Liver (tissue), 9 donors: ENCODE data around the gene AVPR1B. TPM values are rescaled to one million over a fixed set of nuclear protein-coding genes. Genes with fewer than 3 reads are reported as not detected.
A peak's percentile ranks its signal among the peaks of the same experiment; 100 is the strongest.

Experiments
- DNase-seq: peaks from one replicate; pipeline ENCODE4 v3.0.0-alpha.2; 2017; ENCODE audit warnings: low spot score
- H3K27ac ChIP-seq, 2 donors: one replicate each; pipeline ENCODE4 v1.7.0; 2013; ENCODE audit warnings: inconsistent platforms in 2 of 2, low read length in 2 of 2, control low read depth in 1 of 2, low read depth in 1 of 2, mild to moderate bottlenecking in 1 of 2
- H3K27me3 ChIP-seq, 4 donors: one replicate each; pipeline versions ENCODE4 v1.6.1 to v1.7.0; 2013; ENCODE audit warnings: low read length in 3 of 4, inconsistent platforms in 1 of 4, mild to moderate bottlenecking in 1 of 4, moderate library complexity in 1 of 4; ENCODE audit not compliant: control insufficient read depth in 4 of 4, insufficient read depth in 4 of 4
- H3K36me3 ChIP-seq, 4 donors: one replicate each; pipeline versions ENCODE4 v1.6.1 to v1.7.0; 2013; ENCODE audit warnings: low read length in 3 of 4, mild to moderate bottlenecking in 3 of 4, low read depth in 1 of 4, moderate library complexity in 1 of 4; ENCODE audit not compliant: control insufficient read depth in 4 of 4, insufficient read depth in 3 of 4
- H3K4me1 ChIP-seq, 4 donors: one replicate each; pipeline versions ENCODE4 v1.6.1 to v1.7.0; 2013; ENCODE audit warnings: low read length in 3 of 4, mild to moderate bottlenecking in 3 of 4, moderate library complexity in 1 of 4; ENCODE audit not compliant: control insufficient read depth in 4 of 4, insufficient read depth in 4 of 4
- H3K4me3 ChIP-seq, 3 donors: one replicate each; pipeline versions ENCODE4 v1.6.1 to v1.7.0; 2013; ENCODE audit warnings: low read length in 3 of 3, control low read depth in 1 of 3, low read depth in 1 of 3, mild to moderate bottlenecking in 1 of 3
- H3K9ac ChIP-seq, 2 donors: one replicate each; pipeline ENCODE4 v1.7.0; 2013; ENCODE audit warnings: low read length in 2 of 2, mild to moderate bottlenecking in 2 of 2, moderate library complexity in 2 of 2, control low read depth in 1 of 2, low read depth in 1 of 2
- H3K9me3 ChIP-seq, 4 donors: one replicate each; pipeline versions ENCODE4 v1.6.1 to v1.7.0; 2013; ENCODE audit warnings: low read length in 3 of 4; ENCODE audit not compliant: control insufficient read depth in 4 of 4
- ATF3 ChIP-seq: IDR thresholded peaks from 2 replicates; pipeline ENCODE4 v1.6.1; 2016; ENCODE audit warnings: antibody characterized with exemption
- EGR1 ChIP-seq, 2 donors: IDR thresholded peaks; 2 replicates each; pipeline ENCODE4 v1.6.1; 2016 to 2018; ENCODE audit warnings: antibody characterized with exemption in 2 of 2, low read depth in 2 of 2
- FOXA1 ChIP-seq: IDR thresholded peaks from 2 replicates; pipeline ENCODE4 v1.6.1; 2016; ENCODE audit warnings: antibody characterized with exemption
- FOXA2 ChIP-seq: IDR thresholded peaks from 2 replicates; pipeline ENCODE4 v1.6.1; 2016; ENCODE audit warnings: antibody characterized with exemption
- GABPA ChIP-seq, 2 donors: IDR thresholded peaks in 1 of 2; conservative IDR thresholded peaks in 1 of 2; 2 replicates each; pipeline ENCODE4 v1.6.1; 2016; ENCODE audit warnings: antibody characterized with exemption in 2 of 2, mild to moderate bottlenecking in 1 of 2, moderate library complexity in 1 of 2
- HNF4A ChIP-seq, 2 donors: conservative IDR thresholded peaks; 2 replicates each; pipeline ENCODE4 v1.6.1; 2016; ENCODE audit warnings: antibody characterized with exemption in 2 of 2, mild to moderate bottlenecking in 2 of 2
- HNF4G ChIP-seq: IDR thresholded peaks from 2 replicates; pipeline ENCODE4 v1.6.1; 2016; ENCODE audit warnings: antibody characterized with exemption
- JUND ChIP-seq, 2 donors: IDR thresholded peaks; 2 replicates each; pipeline ENCODE4 v1.6.1; 2016; ENCODE audit warnings: antibody characterized with exemption in 2 of 2
- NR2F2 ChIP-seq: IDR thresholded peaks from 2 replicates; pipeline ENCODE4 v1.6.1; 2016; ENCODE audit warnings: antibody characterized with exemption
- RAD21 ChIP-seq, 2 donors: IDR thresholded peaks; 2 replicates each; pipeline ENCODE4 v1.6.1; 2016; ENCODE audit warnings: antibody characterized with exemption in 2 of 2, mild to moderate bottlenecking in 2 of 2
- RXRA ChIP-seq, 2 donors: IDR thresholded peaks; 2 replicates each; pipeline ENCODE4 v1.6.1; 2017 to 2018; ENCODE audit warnings: antibody characterized with exemption in 2 of 2, mild to moderate bottlenecking in 1 of 2
- SP1 ChIP-seq: IDR thresholded peaks from 2 replicates; pipeline ENCODE4 v1.6.1; 2018; ENCODE audit warnings: antibody characterized with exemption, mild to moderate bottlenecking
- TAF1 ChIP-seq: conservative IDR thresholded peaks from 2 replicates; pipeline ENCODE4 v1.6.1; 2016; ENCODE audit warnings: antibody characterized with exemption, mild to moderate bottlenecking
- YY1 ChIP-seq: IDR thresholded peaks from 2 replicates; pipeline ENCODE4 v1.6.1; 2016; ENCODE audit warnings: antibody characterized with exemption, mild to moderate bottlenecking
- WGBS: extraction: QIAGEN DNeasy Blood & Tissue Kit; methylation state at CpG from one replicate; pipeline ENCODE4 v1.1.7; 2013; 5-methylcytosine and 5-hydroxymethylcytosine counted together
- polyA plus RNA-seq, 2 donors: library from polyadenylated mRNA; stranded (reverse) in 1 of 2; unstranded in 1 of 2; fragments of 200-250 nt in 1 of 2; fragments of >200 nt in 1 of 2; fragmentation: Nextera tagmentation in 1 of 2; extraction: Ambion mirVana in 1 of 2; gene quantifications; one replicate each; pipeline versions ENCODE4 v1.2.1 to v1.2.3, GENCODE V29; 2013 to 2015
- total RNA-seq, 2 donors: library from RNA; depleted of rRNA; stranded (reverse); fragments of >200 nt; gene quantifications; one replicate each; pipeline ENCODE4 v1.2.3, GENCODE V29; 2014
- TF ChIP-seq, protein P1 (sequence below): IDR thresholded peaks from 2 replicates; pipeline ENCODE4 v1.6.1; 2016; ENCODE audit warnings: antibody characterized with exemption, mild to moderate bottlenecking
- TF ChIP-seq, protein P2 (sequence below): IDR thresholded peaks from 2 replicates; pipeline ENCODE4 v1.6.1; 2016; ENCODE audit warnings: antibody characterized with exemption
- TF ChIP-seq, protein P3 (sequence below): IDR thresholded peaks from 2 replicates; pipeline ENCODE4 v1.6.1; 2016; ENCODE audit warnings: antibody characterized with exemption
- TF ChIP-seq, protein P4 (sequence below): fragments of 150-350 bp; IDR thresholded peaks from 2 replicates; pipeline ENCODE4 v1.5.1; 2017; ENCODE audit warnings: improper control_type of control experiment, low read depth, low read length; ENCODE audit not compliant: missing input control
- donor health status: healthy.
- donor health status: healthy.
- donor health status: healthy.
- donor health status: healthy.
- donor health status: healthy.

Gene AVPR1B
- total and polyA plus RNA-seq, 4 donors = not detected

DNA sequence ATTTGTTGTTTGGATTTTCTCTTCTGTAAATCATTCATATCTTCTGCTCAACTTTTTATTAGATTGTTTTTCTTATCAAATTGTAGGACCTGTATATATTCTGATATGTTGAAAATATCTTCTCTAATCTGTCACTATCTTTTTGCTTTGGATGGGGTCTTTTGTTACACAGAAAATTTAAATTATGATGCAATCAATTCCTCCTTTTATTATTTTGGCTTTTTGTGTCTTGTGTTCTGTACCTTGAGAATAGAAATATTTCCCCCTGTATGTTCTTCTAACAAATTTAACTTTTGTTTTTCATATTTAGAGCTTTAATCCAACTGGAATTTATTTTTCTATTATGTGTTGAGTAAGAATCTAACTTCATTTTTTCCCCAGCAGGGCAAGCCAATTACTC is 3.2 kb upstream of the AVPR1B start (continued):
- TF ChIP-seq, protein P1, sequence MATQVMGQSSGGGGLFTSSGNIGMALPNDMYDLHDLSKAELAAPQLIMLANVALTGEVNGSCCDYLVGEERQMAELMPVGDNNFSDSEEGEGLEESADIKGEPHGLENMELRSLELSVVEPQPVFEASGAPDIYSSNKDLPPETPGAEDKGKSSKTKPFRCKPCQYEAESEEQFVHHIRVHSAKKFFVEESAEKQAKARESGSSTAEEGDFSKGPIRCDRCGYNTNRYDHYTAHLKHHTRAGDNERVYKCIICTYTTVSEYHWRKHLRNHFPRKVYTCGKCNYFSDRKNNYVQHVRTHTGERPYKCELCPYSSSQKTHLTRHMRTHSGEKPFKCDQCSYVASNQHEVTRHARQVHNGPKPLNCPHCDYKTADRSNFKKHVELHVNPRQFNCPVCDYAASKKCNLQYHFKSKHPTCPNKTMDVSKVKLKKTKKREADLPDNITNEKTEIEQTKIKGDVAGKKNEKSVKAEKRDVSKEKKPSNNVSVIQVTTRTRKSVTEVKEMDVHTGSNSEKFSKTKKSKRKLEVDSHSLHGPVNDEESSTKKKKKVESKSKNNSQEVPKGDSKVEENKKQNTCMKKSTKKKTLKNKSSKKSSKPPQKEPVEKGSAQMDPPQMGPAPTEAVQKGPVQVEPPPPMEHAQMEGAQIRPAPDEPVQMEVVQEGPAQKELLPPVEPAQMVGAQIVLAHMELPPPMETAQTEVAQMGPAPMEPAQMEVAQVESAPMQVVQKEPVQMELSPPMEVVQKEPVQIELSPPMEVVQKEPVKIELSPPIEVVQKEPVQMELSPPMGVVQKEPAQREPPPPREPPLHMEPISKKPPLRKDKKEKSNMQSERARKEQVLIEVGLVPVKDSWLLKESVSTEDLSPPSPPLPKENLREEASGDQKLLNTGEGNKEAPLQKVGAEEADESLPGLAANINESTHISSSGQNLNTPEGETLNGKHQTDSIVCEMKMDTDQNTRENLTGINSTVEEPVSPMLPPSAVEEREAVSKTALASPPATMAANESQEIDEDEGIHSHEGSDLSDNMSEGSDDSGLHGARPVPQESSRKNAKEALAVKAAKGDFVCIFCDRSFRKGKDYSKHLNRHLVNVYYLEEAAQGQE = no peak
- no peak for TF ChIP-seq FOXA2
- TF ChIP-seq TAF1 = no peak
- no peak for TF ChIP-seq RXRA (IDR thresholded peaks at IDR 0.05)
- no peak for TF ChIP-seq SP1

- Histone ChIP-seq H3K4me3 (peak overlapping the region in 1 of 3 donors; percentile 41), H3K9ac (no peak overlapping the region), H3K4me1 (peaks cover 2 to 32% (median 17%) of the 10 kb centered on the region in 4 donors), H3K27ac (no peak overlapping the region), H3K9me3 (no peaks in the 10 kb centered on the region), H3K27me3 (no peaks in the 10 kb centered on the region), H3K36me3 (no peaks in the 10 kb centered on the region)
- TF ChIP-seq FOXA1 (no peak), GABPA (IDR thresholded peaks at IDR 0.05 in 1 of 2, conservative IDR thresholded peaks at IDR 0.05 in 1 of 2) (no peak), TAF1 (no peak), EGR1 (IDR thresholded peaks at IDR 0.05; ENCODE audit: low read depth in 2 of 2) (no peak), RAD21 (IDR thresholded peaks at IDR 0.05) (no peak), RXRA (IDR thresholded peaks at IDR 0.05) (no peak), FOXA2 (no peak), NR2F2 (no peak), SP1 (no peak), HNF4A (conservative IDR thresholded peaks at IDR 0.05) (no peak), YY1 (no peak), JUND (IDR thresholded peaks at IDR 0.05) (no peak), ATF3 (no peak), HNF4G (no peak)
- TF ChIP-seq, protein P2, sequence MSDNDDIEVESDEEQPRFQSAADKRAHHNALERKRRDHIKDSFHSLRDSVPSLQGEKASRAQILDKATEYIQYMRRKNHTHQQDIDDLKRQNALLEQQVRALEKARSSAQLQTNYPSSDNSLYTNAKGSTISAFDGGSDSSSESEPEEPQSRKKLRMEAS = no peak
- TF ChIP-seq, protein P3, sequence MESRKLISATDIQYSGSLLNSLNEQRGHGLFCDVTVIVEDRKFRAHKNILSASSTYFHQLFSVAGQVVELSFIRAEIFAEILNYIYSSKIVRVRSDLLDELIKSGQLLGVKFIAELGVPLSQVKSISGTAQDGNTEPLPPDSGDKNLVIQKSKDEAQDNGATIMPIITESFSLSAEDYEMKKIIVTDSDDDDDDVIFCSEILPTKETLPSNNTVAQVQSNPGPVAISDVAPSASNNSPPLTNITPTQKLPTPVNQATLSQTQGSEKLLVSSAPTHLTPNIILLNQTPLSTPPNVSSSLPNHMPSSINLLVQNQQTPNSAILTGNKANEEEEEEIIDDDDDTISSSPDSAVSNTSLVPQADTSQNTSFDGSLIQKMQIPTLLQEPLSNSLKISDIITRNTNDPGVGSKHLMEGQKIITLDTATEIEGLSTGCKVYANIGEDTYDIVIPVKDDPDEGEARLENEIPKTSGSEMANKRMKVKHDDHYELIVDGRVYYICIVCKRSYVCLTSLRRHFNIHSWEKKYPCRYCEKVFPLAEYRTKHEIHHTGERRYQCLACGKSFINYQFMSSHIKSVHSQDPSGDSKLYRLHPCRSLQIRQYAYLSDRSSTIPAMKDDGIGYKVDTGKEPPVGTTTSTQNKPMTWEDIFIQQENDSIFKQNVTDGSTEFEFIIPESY = no peak
- TF ChIP-seq, protein P1 = no peak
- TF ChIP-seq, protein P4, sequence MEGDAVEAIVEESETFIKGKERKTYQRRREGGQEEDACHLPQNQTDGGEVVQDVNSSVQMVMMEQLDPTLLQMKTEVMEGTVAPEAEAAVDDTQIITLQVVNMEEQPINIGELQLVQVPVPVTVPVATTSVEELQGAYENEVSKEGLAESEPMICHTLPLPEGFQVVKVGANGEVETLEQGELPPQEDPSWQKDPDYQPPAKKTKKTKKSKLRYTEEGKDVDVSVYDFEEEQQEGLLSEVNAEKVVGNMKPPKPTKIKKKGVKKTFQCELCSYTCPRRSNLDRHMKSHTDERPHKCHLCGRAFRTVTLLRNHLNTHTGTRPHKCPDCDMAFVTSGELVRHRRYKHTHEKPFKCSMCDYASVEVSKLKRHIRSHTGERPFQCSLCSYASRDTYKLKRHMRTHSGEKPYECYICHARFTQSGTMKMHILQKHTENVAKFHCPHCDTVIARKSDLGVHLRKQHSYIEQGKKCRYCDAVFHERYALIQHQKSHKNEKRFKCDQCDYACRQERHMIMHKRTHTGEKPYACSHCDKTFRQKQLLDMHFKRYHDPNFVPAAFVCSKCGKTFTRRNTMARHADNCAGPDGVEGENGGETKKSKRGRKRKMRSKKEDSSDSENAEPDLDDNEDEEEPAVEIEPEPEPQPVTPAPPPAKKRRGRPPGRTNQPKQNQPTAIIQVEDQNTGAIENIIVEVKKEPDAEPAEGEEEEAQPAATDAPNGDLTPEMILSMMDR = no peak
- 49% methylated on average over 5 of the region's 5 CpGs for WGBS
- DNase-seq = no peak
Observed at GRCh38 chr1:206116873-206117150, 376 bp downstream of the AVPR1B start.
